HEK293 (cell line): ENCODE measurements around the gene SLC38A5.
"Not testable (repeated sequence)": the region's sequence is repeated elsewhere in the genome, so short reads cannot be mapped to it uniquely, and the experiment has no call there.

Source experiments
- CTCF ChIA-PET: fragments of 350-600 bp; formaldehyde crosslinking; extraction: SDS; loops from one replicate; lab custom pipeline; 2021; ENCODE audit warnings: antibody characterized with exemption; lab: Yijun Ruan, JAX
- POLR2A ChIA-PET: fragments of 300-600 bp; formaldehyde crosslinking; extraction: SDS; loops from one replicate; lab custom pipeline; 2020; ENCODE audit warnings: antibody characterized with exemption, inconsistent platforms; lab: Yijun Ruan, JAX
- H3K27ac ChIP-seq: fragments of 200-500 bp; sonication (Bioruptor generic); 2 replicates; pipeline ENCODE4 v1.5.1; 2014; ENCODE audit warnings: low read depth, low read length, control low read depth, inconsistent platforms; ENCODE audit errors: extremely low read depth
- H3K36me3 ChIP-seq, 2 experiments: fragments of 200-500 bp in 1 of 2; sonication (Bioruptor generic) in 1 of 2; 1 replicate in 1 of 2; 2 replicates in 1 of 2; pipeline ENCODE4 v1.5.1; 2014 to 2017; ENCODE audit warnings: inconsistent platforms in 2 of 2, low read length in 2 of 2; ENCODE audit not compliant: control insufficient read depth in 2 of 2, insufficient read depth in 1 of 2
- H3K4me1 ChIP-seq: fragments of 200-500 bp; sonication (Bioruptor generic); 2 replicates; pipeline ENCODE4 v1.5.1; 2014; ENCODE audit warnings: mild to moderate bottlenecking, low read length, inconsistent platforms; ENCODE audit not compliant: control insufficient read depth, insufficient read depth
- H3K4me3 ChIP-seq: 2 replicates; pipeline ENCODE4 v1.5.1; 2011; ENCODE audit warnings: low read depth, mild to moderate bottlenecking, control low read depth, low read length, moderate library complexity
- H3K9me3 ChIP-seq: fragments of 200-500 bp; sonication (Bioruptor generic); 2 replicates; pipeline ENCODE4 v1.5.1; 2014; ENCODE audit warnings: low read depth, low read length, inconsistent platforms; ENCODE audit not compliant: control insufficient read depth, insufficient read depth
- FEZF1 ChIP-seq: fragments of 450-650 bp; formaldehyde crosslinking; IDR thresholded peaks from 2 replicates; pipeline ENCODE4 v1.5.1; 2016; ENCODE audit warnings: missing biosample characterization, missing genetic modification characterization
- GLI4 ChIP-seq: fragments of 450-650 bp; formaldehyde crosslinking; IDR thresholded peaks from 2 replicates; pipeline ENCODE4 v1.5.1; 2016; ENCODE audit warnings: missing biosample characterization, missing genetic modification characterization
- GLIS1 ChIP-seq: fragments of 450-650 bp; formaldehyde crosslinking; IDR thresholded peaks from 2 replicates; pipeline ENCODE4 v1.5.1; 2016; ENCODE audit warnings: missing biosample characterization, missing genetic modification characterization
- KLF16 ChIP-seq: fragments of 450-650 bp; formaldehyde crosslinking; IDR thresholded peaks from 2 replicates; pipeline ENCODE4 v1.5.1; 2017; ENCODE audit warnings: missing biosample characterization, missing genetic modification characterization
- KLF8 ChIP-seq: fragments of 450-650 bp; formaldehyde crosslinking; IDR thresholded peaks from 2 replicates; pipeline ENCODE4 v1.5.1; 2016; ENCODE audit warnings: missing biosample characterization, missing genetic modification characterization
- PRDM6 ChIP-seq: fragments of 450-650 bp; formaldehyde crosslinking; IDR thresholded peaks from 2 replicates; pipeline ENCODE4 v1.5.1; 2017; ENCODE audit warnings: missing biosample characterization, missing genetic modification characterization
- TRIM28 ChIP-seq: IDR thresholded peaks from 2 replicates; pipeline ENCODE4 v1.6.1; 2011; ENCODE audit warnings: low read length, control low read depth, borderline replicate concordance
- YY2 ChIP-seq: fragments of 450-650 bp; formaldehyde crosslinking; IDR thresholded peaks from 2 replicates; pipeline ENCODE4 v1.5.1; 2016; ENCODE audit warnings: missing biosample characterization, missing genetic modification characterization
- ZBTB21 ChIP-seq: fragments of 450-650 bp; formaldehyde crosslinking; IDR thresholded peaks from 2 replicates; pipeline ENCODE4 v1.5.1; 2017; ENCODE audit warnings: missing biosample characterization, missing genetic modification characterization
- ZBTB7A ChIP-seq: fragments of 450-650 bp; formaldehyde crosslinking; IDR thresholded peaks from 2 replicates; pipeline ENCODE4 v1.5.1; 2016; ENCODE audit warnings: low read depth, missing biosample characterization, missing genetic modification characterization
- ZNF10 ChIP-seq: fragments of 450-650 bp; formaldehyde crosslinking; IDR thresholded peaks from 2 replicates; pipeline ENCODE4 v1.5.1; 2017; ENCODE audit warnings: missing biosample characterization, missing genetic modification characterization
- ZNF157 ChIP-seq: fragments of 450-650 bp; formaldehyde crosslinking; IDR thresholded peaks from 2 replicates; pipeline ENCODE4 v1.5.1; 2016; ENCODE audit warnings: missing biosample characterization, missing genetic modification characterization
- ZNF169 ChIP-seq: fragments of 450-650 bp; formaldehyde crosslinking; IDR thresholded peaks from 2 replicates; pipeline ENCODE4 v1.5.1; 2016; ENCODE audit warnings: missing biosample characterization, missing genetic modification characterization
- ZNF184 ChIP-seq: fragments of 450-650 bp; IDR thresholded peaks from 2 replicates; pipeline ENCODE4 v1.5.1; 2018; ENCODE audit warnings: missing biosample characterization, mild to moderate bottlenecking, missing genetic modification characterization
- ZNF214 ChIP-seq: fragments of 450-650 bp; formaldehyde crosslinking; IDR thresholded peaks from 2 replicates; pipeline ENCODE4 v1.5.1; 2017; ENCODE audit warnings: missing biosample characterization, mild to moderate bottlenecking, missing genetic modification characterization, borderline replicate concordance
- ZNF221 ChIP-seq: fragments of 450-650 bp; formaldehyde crosslinking; IDR thresholded peaks from 2 replicates; pipeline ENCODE4 v1.5.1; 2017; ENCODE audit warnings: missing biosample characterization, missing genetic modification characterization, borderline replicate concordance
- ZNF26 ChIP-seq: fragments of 450-650 bp; formaldehyde crosslinking; IDR thresholded peaks from 2 replicates; pipeline ENCODE4 v1.5.1; 2016; ENCODE audit warnings: missing biosample characterization, missing genetic modification characterization
- ZNF394 ChIP-seq: fragments of 450-650 bp; formaldehyde crosslinking; IDR thresholded peaks from 2 replicates; pipeline ENCODE4 v1.5.1; 2016; ENCODE audit warnings: missing biosample characterization, missing genetic modification characterization, mild to moderate bottlenecking, moderate library complexity, borderline replicate concordance
- ZNF423 ChIP-seq: fragments of 450-650 bp; formaldehyde crosslinking; IDR thresholded peaks from 2 replicates; pipeline ENCODE4 v1.5.1; 2016; ENCODE audit warnings: missing biosample characterization, missing genetic modification characterization
- ZNF549 ChIP-seq: fragments of 450-650 bp; IDR thresholded peaks from 2 replicates; pipeline ENCODE4 v1.5.1; 2018; ENCODE audit warnings: missing biosample characterization, missing genetic modification characterization, mild to moderate bottlenecking, inconsistent platforms, moderate library complexity
- ZNF580 ChIP-seq: fragments of 450-650 bp; formaldehyde crosslinking; IDR thresholded peaks from 2 replicates; pipeline ENCODE4 v1.5.1; 2016; ENCODE audit warnings: missing biosample characterization, missing genetic modification characterization
- ZNF600 ChIP-seq: fragments of 450-650 bp; formaldehyde crosslinking; IDR thresholded peaks from 2 replicates; pipeline ENCODE4 v1.5.1; 2016; ENCODE audit warnings: missing biosample characterization, missing genetic modification characterization
- ZNF639 ChIP-seq: fragments of 450-650 bp; formaldehyde crosslinking; IDR thresholded peaks from 2 replicates; pipeline ENCODE4 v1.5.1; 2016; ENCODE audit warnings: missing biosample characterization, missing genetic modification characterization
- ZNF777 ChIP-seq: fragments of 450-650 bp; formaldehyde crosslinking; IDR thresholded peaks from 2 replicates; pipeline ENCODE4 v1.5.1; 2017; ENCODE audit warnings: missing biosample characterization, missing genetic modification characterization, borderline replicate concordance
- ZSCAN16 ChIP-seq: fragments of 450-650 bp; formaldehyde crosslinking; IDR thresholded peaks from 2 replicates; pipeline ENCODE4 v1.5.1; 2016; ENCODE audit warnings: missing biosample characterization, missing genetic modification characterization
- ZXDB ChIP-seq: fragments of 450-650 bp; formaldehyde crosslinking; IDR thresholded peaks from 2 replicates; pipeline ENCODE4 v1.5.1; 2016; ENCODE audit warnings: missing biosample characterization, missing genetic modification characterization

Gene SLC38A5

GRCh38 chrX:48470110-48470832 is at the start of gene SLC38A5:
TSS of gene SLC38A5 (minus strand) at chrX:48470260. CDS start at chrX:48467924, 2,336 bp downstream.
- POLR2A ChIA-PET, result no interaction called here
- Histone ChIP-seq H3K27ac (no peak within 1 kb of the TSS), H3K36me3 (no peaks in the 10 kb centered on the region), H3K9me3 (no peaks in the 10 kb centered on the region), H3K4me3 (no peak within 1 kb of the TSS), H3K4me1 (0 out of 2 replicates have a peak, but pooled peaks cover 2% of the 10 kb centered on the region)
- no peak for TF ChIP-seq ZBTB21 (tag by site-specific recombination)
- no peak for TF ChIP-seq GLI4
- no peak for TF ChIP-seq KLF8
- no peak for TF ChIP-seq ZNF157 (tag by site-specific recombination)
- no peak for TF ChIP-seq ZNF600 (tag by site-specific recombination)
- TF ChIP-seq YY2, result no peak
- no peak for TF ChIP-seq ZNF184 (tag by site-specific recombination)
- TF ChIP-seq ZBTB7A (tag by site-specific recombination), result no peak
- CTCF ChIA-PET, result no interaction called here

GRCh38 chrX:48519481-48519880 is 49.4 kb upstream of the SLC38A5 start:
- H3K36me3 ChIP-seq, result peaks cover 1 to 24% of the 10 kb centered on the region in 2 experiments; a peak in 2 of 3 replicates
- H3K4me1 ChIP-seq, H3K27ac ChIP-seq, H3K9me3 ChIP-seq, POLR2A ChIA-PET, H3K4me3 ChIP-seq: not testable (repeated sequence)
- CTCF ChIA-PET, result interaction anchor here (0.6 kb wide), 1 partner anchor 264 kb away, joined by 3 read pairs; no protein-coding TSS in a partner anchor

GRCh38 chrX:48516987-48517386 is 46.9 kb upstream of the SLC38A5 start:
- POLR2A ChIA-PET, result no interaction called here

GRCh38 chrX:48516285-48516684 is 46.2 kb upstream of the SLC38A5 start:
- Histone ChIP-seq H3K36me3 (peaks cover 0 to 34% of the 10 kb centered on the region in 2 experiments; a peak in 2 of 3 replicates), H3K27ac (no peak overlapping the region), H3K4me1 (no peaks in the 10 kb centered on the region), H3K4me3 (no peak overlapping the region), H3K9me3 (no peaks in the 10 kb centered on the region)
- POLR2A ChIA-PET, result no interaction called here
- CTCF ChIA-PET, result no interaction called here
- TF ChIP-seq FEZF1 (tag by site-specific recombination), result no peak
- no peak for TF ChIP-seq ZNF214
- TF ChIP-seq ZNF394 (tag by site-specific recombination), result no peak
- no peak for TF ChIP-seq PRDM6 (tag by site-specific recombination)
- TF ChIP-seq ZNF10 (tag by site-specific recombination), result no peak
- TF ChIP-seq ZNF169 (tag by site-specific recombination), result no peak
- no peak for TF ChIP-seq ZNF26 (tag by site-specific recombination)
- no peak for TF ChIP-seq GLIS1
- no peak for TF ChIP-seq ZNF549 (tag by site-specific recombination)
- TF ChIP-seq KLF16 (tag by site-specific recombination), result no peak
- TF ChIP-seq ZNF777 (tag by site-specific recombination), result no peak

More at GRCh38 chrX:48516987-48517386, 46.9 kb upstream of the SLC38A5 start:
- CTCF ChIA-PET, result no interaction called here
- H3K4me1 ChIP-seq, result no peaks in the 10 kb centered on the region
- no peak overlapping the region for H3K4me3 ChIP-seq
- no peak overlapping the region for H3K27ac ChIP-seq
- no peaks in the 10 kb centered on the region for H3K9me3 ChIP-seq
- TF ChIP-seq ZNF221 (tag by site-specific recombination) (no peak), ZNF639 (no peak), ZXDB (no peak), ZNF214 (no peak), TRIM28 (no peak), ZNF580 (tag by site-specific recombination) (no peak), ZNF423 (no peak), ZSCAN16 (tag by site-specific recombination) (no peak)
- H3K36me3 ChIP-seq, result peaks cover 0 to 33% of the 10 kb centered on the region in 2 experiments; a peak in 2 of 3 replicates
